Measurements from ENCODE around the gene UBALD2. TPM values are rescaled to one million over a fixed set of nuclear protein-coding genes. Genes with fewer than 3 reads are reported as not detected.

Gene UBALD2
- total RNA-seq, 2 donors from 2014 or later, result 77.1 to 90.1 TPM

- Histone ChIP-seq H3K4me1 (peaks cover 9% of the 10 kb centered on the region), H3K9me3 (no peaks in the 10 kb centered on the region), H3K4me3 (no peak overlapping the region), H3K9ac (ENCODE audit: low read depth in 2 of 2, low read length in 2 of 2) (no peak overlapping the region), H3K27me3 (no peaks in the 10 kb centered on the region), H3K36me3 (no peaks in the 10 kb centered on the region), H3K27ac (no peak overlapping the region)
- no peak for TF ChIP-seq CTCF (IDR thresholded peaks at IDR 0.05)
- intact Hi-C loops (cut with DNase I), result loop anchor here (10.0 kb wide), 1 partner anchor 92 kb away; no protein-coding TSS in a partner anchor
- no peak for DNase-seq
Measured at GRCh38 chr17:76276461-76277299, 11.5 kb downstream of the UBALD2 start.

GRCh38 chr17:76277300-76278267 lies 12.4 kb downstream of the UBALD2 start:
- intact Hi-C loops (cut with DNase I), result loop anchor here (2.0 to 10.0 kb wide), 2 partner anchors 29 to 93 kb away; no protein-coding TSS in a partner anchor
- Histone ChIP-seq H3K9ac (ENCODE audit: low read depth in 2 of 2, low read length in 2 of 2) (no peak overlapping the region), H3K4me3 (no peak overlapping the region), H3K4me1 (peaks cover 1% of the 10 kb centered on the region), H3K9me3 (no peaks in the 10 kb centered on the region), H3K27ac (no peak overlapping the region), H3K27me3 (no peaks in the 10 kb centered on the region), H3K36me3 (no peaks in the 10 kb centered on the region)
- DNase-seq, result no peak
- no peak for TF ChIP-seq CTCF (IDR thresholded peaks at IDR 0.05)

DNA sequence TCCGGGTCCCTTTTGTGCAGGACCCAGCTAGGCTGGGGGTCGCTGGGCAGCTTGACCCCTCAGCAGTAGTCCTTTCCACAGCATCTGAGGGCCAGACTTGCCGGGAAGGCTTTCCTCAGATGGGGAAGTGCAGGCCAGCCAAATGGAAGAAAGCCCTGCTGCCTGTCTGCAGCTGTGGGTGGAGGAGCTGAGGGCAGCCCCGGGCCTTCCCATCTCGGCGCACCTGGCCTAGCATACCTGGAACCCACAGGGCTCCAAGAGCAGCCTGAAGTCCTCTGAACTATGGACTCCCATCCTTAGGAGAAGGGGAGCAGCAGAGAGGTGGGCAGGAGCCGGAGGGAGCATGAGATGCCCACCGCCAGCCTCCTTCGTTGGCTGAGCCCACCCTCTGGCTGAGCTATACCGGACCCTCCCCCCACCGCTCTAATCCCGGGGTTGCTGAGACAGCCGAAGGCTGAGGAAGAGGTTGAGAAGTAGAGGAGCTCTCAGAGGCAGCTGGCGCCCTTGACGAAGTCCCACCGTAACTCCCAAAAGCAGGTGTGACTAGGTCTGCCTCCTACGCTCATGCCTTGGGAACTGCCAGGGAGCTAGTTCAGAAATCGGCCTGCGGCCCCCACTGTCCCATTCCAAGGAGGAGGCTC lies 13.2 kb downstream of the UBALD2 start:
- Histone ChIP-seq H3K27me3 (no peaks in the 10 kb centered on the region), H3K4me1 (no peaks in the 10 kb centered on the region), H3K9ac (ENCODE audit: low read depth in 2 of 2, low read length in 2 of 2) (no peak overlapping the region), H3K9me3 (no peaks in the 10 kb centered on the region), H3K36me3 (no peaks in the 10 kb centered on the region), H3K27ac (no peak overlapping the region), H3K4me3 (no peak overlapping the region)
- DNase-seq, result no peak
- intact Hi-C loops (cut with DNase I), result loop anchor here (2.0 to 10.0 kb wide), 2 partner anchors 30 to 94 kb away; no protein-coding TSS in a partner anchor
- no peak for TF ChIP-seq CTCF (IDR thresholded peaks at IDR 0.05)

- no peaks in the 10 kb centered on the region for H3K9me3 ChIP-seq
- no peaks in the 10 kb centered on the region for H3K27me3 ChIP-seq
- no peak overlapping the region for H3K27ac ChIP-seq
- intact Hi-C loops (cut with DNase I), result loop anchor here (2.0 to 10.0 kb wide), 2 partner anchors 30 to 94 kb away; no protein-coding TSS in a partner anchor
- H3K4me1 ChIP-seq, result no peaks in the 10 kb centered on the region
- TF ChIP-seq CTCF (IDR thresholded peaks at IDR 0.05), result peak; percentile 97
- H3K36me3 ChIP-seq, result no peaks in the 10 kb centered on the region
- no peak overlapping the region for H3K4me3 ChIP-seq
- peak; percentile 92 for DNase-seq
- H3K9ac ChIP-seq (ENCODE audit: low read depth in 2 of 2, low read length in 2 of 2), result peak overlapping the region in 1 of 2 donors; percentile 21
Measured at GRCh38 chr17:76278952-76279741, 14.0 kb downstream of the UBALD2 start.

Measured in colonic mucosa (tissue), 4 donors.